PC-3 (cell line): Measurements from ENCODE around the gene NMD3.

Experiments
- CTCF ChIP-seq: fragments of 300-600 bp; sonication (generic); conservative IDR thresholded peaks from 2 replicates; pipeline ENCODE4 v1.5.1; 2017; ENCODE audit warnings: antibody characterized with exemption, low read depth, mild to moderate bottlenecking, low read length
- EZH2 ChIP-seq: fragments of 300-600 bp; sonication (generic); IDR thresholded peaks from one replicate; pipeline ENCODE4 v1.6.1; 2017; ENCODE audit warnings: antibody characterized with exemption, mild to moderate bottlenecking, low read length; ENCODE audit not compliant: unreplicated experiment
- EZH2phosphoT487 ChIP-seq: fragments of 300-600 bp; sonication (generic); IDR thresholded peaks from 2 replicates; pipeline ENCODE4 v1.6.1; 2018; ENCODE audit warnings: mild to moderate bottlenecking, antibody characterized with exemption, low read length, borderline replicate concordance

- no peak for TF ChIP-seq CTCF
- no peak for TF ChIP-seq EZH2phosphoT487
- no peak for TF ChIP-seq EZH2
Measured at GRCh38 chr3:161239700-161240099, 18.6 kb downstream of the NMD3 start.
